Astrocyte (in vitro differentiated cells and primary cell): ENCODE results near the gene CCR6. TPM values are rescaled to one million over a fixed set of nuclear protein-coding genes. Genes with fewer than 3 reads are reported as not detected.

Experiments
- DNase-seq: peaks from one replicate; pipeline ENCODE4 v3.0.0-alpha.2; 2010; ENCODE audit warnings: low read depth
- FAIRE-seq: peaks from 2 replicates; lab custom pipeline; 2011; peaks lifted over from hg19 to GRCh38; lab: Jason Lieb, UNC
- H2AFZ ChIP-seq: 2 replicates; pipeline ENCODE4 v1.6.0; 2012; ENCODE audit warnings: low read depth, low read length, inconsistent platforms
- H3K27ac ChIP-seq: 2 replicates; pipeline ENCODE4 v1.5.1; 2011; ENCODE audit warnings: low read depth, low read length, inconsistent platforms
- H3K27me3 ChIP-seq: 2 replicates; pipeline ENCODE4 v1.6.0; 2011; ENCODE audit warnings: low read length, inconsistent platforms; ENCODE audit not compliant: insufficient read depth
- H3K36me3 ChIP-seq: 2 replicates; pipeline ENCODE4 v1.5.1; 2011; ENCODE audit warnings: low read length, inconsistent platforms; ENCODE audit not compliant: insufficient read depth
- H3K4me1 ChIP-seq: 2 replicates; pipeline ENCODE4 v1.5.1; 2011; ENCODE audit warnings: low read length, inconsistent platforms; ENCODE audit not compliant: insufficient read depth
- H3K4me2 ChIP-seq: 2 replicates; pipeline ENCODE4 v1.6.0; 2012; ENCODE audit warnings: low read length, inconsistent platforms
- H3K4me3 ChIP-seq: 2 replicates; pipeline ENCODE4 v1.5.1; 2011; ENCODE audit warnings: low read depth, mild to moderate bottlenecking, low read length, inconsistent platforms; ENCODE audit not compliant: insufficient read depth
- H3K79me2 ChIP-seq: 2 replicates; pipeline ENCODE4 v1.6.0; 2012; ENCODE audit warnings: mild to moderate bottlenecking, low read length, inconsistent platforms; ENCODE audit not compliant: insufficient read depth
- H3K9ac ChIP-seq: 2 replicates; pipeline ENCODE4 v1.6.0; 2012; ENCODE audit warnings: mild to moderate bottlenecking, low read length, inconsistent platforms
- H3K9me3 ChIP-seq: 2 replicates; pipeline ENCODE4 v1.5.1; 2012; ENCODE audit warnings: low read depth, mild to moderate bottlenecking, low read length, inconsistent platforms; ENCODE audit not compliant: insufficient read depth
- H4K20me1 ChIP-seq: 2 replicates; pipeline ENCODE4 v1.6.0; 2012; ENCODE audit warnings: low read length, inconsistent platforms; ENCODE audit not compliant: insufficient read depth
- H3K27ac Mint-ChIP-seq: one replicate; pipeline ENCODE4 v1.8.0; 2021; ENCODE audit warnings: mild to moderate bottlenecking, mixed read lengths; ENCODE audit not compliant: unreplicated experiment
- H3K27me3 Mint-ChIP-seq: one replicate; pipeline ENCODE4 v1.8.0; 2021; ENCODE audit warnings: low read depth, mixed read lengths; ENCODE audit not compliant: unreplicated experiment
- H3K36me3 Mint-ChIP-seq: one replicate; pipeline ENCODE4 v1.8.0; 2021; ENCODE audit warnings: low read depth, mixed read lengths; ENCODE audit not compliant: unreplicated experiment
- H3K4me1 Mint-ChIP-seq: one replicate; pipeline ENCODE4 v1.8.0; 2021; ENCODE audit warnings: low read depth, mixed read lengths; ENCODE audit not compliant: unreplicated experiment
- H3K4me3 Mint-ChIP-seq: one replicate; pipeline ENCODE4 v1.8.0; 2021; ENCODE audit warnings: mild to moderate bottlenecking, moderate library complexity, mixed read lengths; ENCODE audit not compliant: unreplicated experiment
- H3K9me3 Mint-ChIP-seq: one replicate; pipeline ENCODE4 v1.8.0; 2021; ENCODE audit warnings: mild to moderate bottlenecking, mixed read lengths; ENCODE audit not compliant: unreplicated experiment
- EZH2 ChIP-seq: IDR thresholded peaks from 2 replicates; pipeline ENCODE4 v1.6.1; 2012; ENCODE audit warnings: mild to moderate bottlenecking, low read length, inconsistent platforms; ENCODE audit not compliant: insufficient read depth
- total RNA-seq: library from RNA; stranded (reverse); gene quantifications from 2 replicates; pipeline ENCODE4 v1.2.1, GENCODE V29; 2021
- TF ChIP-seq, protein P1 (sequence below): IDR thresholded peaks from 2 replicates; pipeline ENCODE4 v1.5.1; 2011; ENCODE audit warnings: low read depth, mild to moderate bottlenecking, inconsistent platforms, low read length, moderate library complexity; ENCODE audit not compliant: insufficient read depth

Gene CCR6
- total RNA-seq, 1 donor from 2014 or later, result not detected

DNA sequence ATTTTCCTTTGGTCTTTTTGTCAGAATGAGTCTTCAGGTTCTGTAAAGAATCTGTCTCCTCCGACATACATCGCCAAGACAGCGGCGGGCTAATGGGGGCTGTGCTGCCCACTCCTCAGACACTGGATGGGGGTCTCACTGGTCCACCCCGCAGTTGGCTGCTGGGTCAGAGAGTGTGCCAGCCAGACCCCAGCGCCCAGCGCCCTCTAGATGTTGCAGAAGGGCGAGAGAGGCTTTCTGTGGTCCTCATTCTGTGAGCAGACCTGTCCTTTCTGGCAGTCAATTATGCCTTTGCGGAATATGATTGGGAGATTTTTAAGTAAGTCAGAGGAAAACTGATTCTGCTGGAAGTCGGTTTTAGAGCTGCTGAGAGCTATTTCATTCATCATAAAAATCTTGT is 7.8 kb upstream of the CCR6 start:
- H3K27me3 Mint-ChIP-seq, result peaks cover 27% of the 10 kb centered on the region
- Histone ChIP-seq H2AFZ (no peak overlapping the region), H4K20me1 (no peaks in the 10 kb centered on the region), H3K4me3 (no peak overlapping the region), H3K9ac (no peak overlapping the region), H3K27me3 (no peaks in the 10 kb centered on the region), H3K36me3 (no peaks in the 10 kb centered on the region), H3K9me3 (no peaks in the 10 kb centered on the region), H3K4me2 (no peak overlapping the region), H3K4me1 (no peaks in the 10 kb centered on the region), H3K79me2 (no peaks in the 10 kb centered on the region), H3K27ac (no peak overlapping the region)
- no peaks in the 10 kb centered on the region for H3K9me3 Mint-ChIP-seq
- H3K36me3 Mint-ChIP-seq, result no peaks in the 10 kb centered on the region
- no peak overlapping the region for H3K27ac Mint-ChIP-seq
- DNase-seq (no peak), FAIRE-seq (no peak)
- no peak overlapping the region for H3K4me3 Mint-ChIP-seq
- no peaks in the 10 kb centered on the region for H3K4me1 Mint-ChIP-seq
- no peak for TF ChIP-seq EZH2
- TF ChIP-seq, protein P1, sequence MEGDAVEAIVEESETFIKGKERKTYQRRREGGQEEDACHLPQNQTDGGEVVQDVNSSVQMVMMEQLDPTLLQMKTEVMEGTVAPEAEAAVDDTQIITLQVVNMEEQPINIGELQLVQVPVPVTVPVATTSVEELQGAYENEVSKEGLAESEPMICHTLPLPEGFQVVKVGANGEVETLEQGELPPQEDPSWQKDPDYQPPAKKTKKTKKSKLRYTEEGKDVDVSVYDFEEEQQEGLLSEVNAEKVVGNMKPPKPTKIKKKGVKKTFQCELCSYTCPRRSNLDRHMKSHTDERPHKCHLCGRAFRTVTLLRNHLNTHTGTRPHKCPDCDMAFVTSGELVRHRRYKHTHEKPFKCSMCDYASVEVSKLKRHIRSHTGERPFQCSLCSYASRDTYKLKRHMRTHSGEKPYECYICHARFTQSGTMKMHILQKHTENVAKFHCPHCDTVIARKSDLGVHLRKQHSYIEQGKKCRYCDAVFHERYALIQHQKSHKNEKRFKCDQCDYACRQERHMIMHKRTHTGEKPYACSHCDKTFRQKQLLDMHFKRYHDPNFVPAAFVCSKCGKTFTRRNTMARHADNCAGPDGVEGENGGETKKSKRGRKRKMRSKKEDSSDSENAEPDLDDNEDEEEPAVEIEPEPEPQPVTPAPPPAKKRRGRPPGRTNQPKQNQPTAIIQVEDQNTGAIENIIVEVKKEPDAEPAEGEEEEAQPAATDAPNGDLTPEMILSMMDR, result no peak

DNA sequence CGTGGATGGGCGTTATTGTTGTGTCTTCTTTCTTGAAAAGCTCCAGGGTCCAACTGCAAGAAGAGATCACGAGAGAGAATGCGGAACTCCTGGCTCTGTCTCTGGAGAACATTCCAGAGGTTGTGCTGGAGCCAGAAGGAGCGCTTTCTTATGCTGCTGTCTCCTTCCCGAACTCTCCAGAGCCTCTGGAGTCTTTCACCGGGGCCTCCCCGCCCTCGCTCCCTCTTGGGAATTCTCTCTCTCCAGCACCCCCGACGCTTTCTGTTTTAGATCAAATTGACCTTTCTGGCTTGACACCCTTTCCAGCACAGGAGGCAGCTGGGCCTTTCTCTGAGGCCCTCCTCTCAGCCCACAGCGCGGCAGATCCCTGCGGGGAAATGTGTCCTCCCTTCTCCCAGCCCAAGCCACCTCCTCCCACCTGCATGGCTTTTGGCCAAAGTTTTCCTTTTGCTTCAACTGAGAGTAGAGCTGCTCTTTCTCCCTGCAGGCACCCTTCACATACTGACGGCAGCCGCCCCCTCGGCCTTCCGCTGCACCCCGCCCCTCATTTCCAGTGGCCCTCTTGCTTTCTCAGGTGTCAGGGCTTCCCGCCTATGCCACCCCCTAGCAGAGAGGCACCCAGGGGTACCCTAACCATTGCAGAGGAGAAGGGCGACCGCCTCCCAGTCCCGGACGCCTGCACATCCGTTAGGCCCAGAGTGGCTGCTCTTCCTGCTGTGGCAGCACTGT is 6.6 kb upstream of the CCR6 start:
- no peaks in the 10 kb centered on the region for H3K4me1 Mint-ChIP-seq
- DNase-seq (no peak), FAIRE-seq (no peak)
- TF ChIP-seq, protein P1, result no peak
- TF ChIP-seq EZH2, result no peak
- Histone ChIP-seq H3K4me1 (no peaks in the 10 kb centered on the region), H3K9me3 (no peaks in the 10 kb centered on the region), H3K27ac (no peak overlapping the region), H2AFZ (no peak overlapping the region), H3K9ac (no peak overlapping the region), H4K20me1 (no peaks in the 10 kb centered on the region), H3K27me3 (no peaks in the 10 kb centered on the region), H3K79me2 (no peaks in the 10 kb centered on the region), H3K4me3 (no peak overlapping the region), H3K4me2 (no peak overlapping the region), H3K36me3 (no peaks in the 10 kb centered on the region)
- no peak overlapping the region for H3K4me3 Mint-ChIP-seq
- H3K27ac Mint-ChIP-seq, result no peak overlapping the region
- peaks cover 30% of the 10 kb centered on the region for H3K27me3 Mint-ChIP-seq
- H3K9me3 Mint-ChIP-seq, result no peaks in the 10 kb centered on the region
- H3K36me3 Mint-ChIP-seq, result no peaks in the 10 kb centered on the region

GRCh38 chr6:167116838-167117228 is 6.1 kb upstream of the CCR6 start:
- FAIRE-seq (no peak), DNase-seq (no peak)
- H3K27me3 ChIP-seq, result no peaks in the 10 kb centered on the region
- H3K4me2 ChIP-seq, result no peak overlapping the region
- H3K4me3 ChIP-seq, result no peak overlapping the region
- no peak overlapping the region for H3K9ac ChIP-seq
- Mint-ChIP-seq H3K9me3 (peaks cover under 1% of the 10 kb centered on the region), H3K27ac (no peak overlapping the region), H3K4me3 (no peak overlapping the region), H3K4me1 (no peaks in the 10 kb centered on the region), H3K36me3 (no peaks in the 10 kb centered on the region), H3K27me3 (peaks cover 34% of the 10 kb centered on the region)
- H3K27ac ChIP-seq, result no peak overlapping the region
- H2AFZ ChIP-seq, result no peak overlapping the region
- TF ChIP-seq, protein P1, result no peak
- no peak for TF ChIP-seq EZH2
- no peaks in the 10 kb centered on the region for H4K20me1 ChIP-seq
- H3K9me3 ChIP-seq, result no peaks in the 10 kb centered on the region
- no peaks in the 10 kb centered on the region for H3K36me3 ChIP-seq
- H3K4me1 ChIP-seq, result no peaks in the 10 kb centered on the region
- no peaks in the 10 kb centered on the region for H3K79me2 ChIP-seq
